ENCODE data around the gene DSCAM.

- no peak for TF ChIP-seq CTCF (IDR thresholded peaks at IDR 0.05)
- TF ChIP-seq POLR2A (IDR thresholded peaks at IDR 0.05) = no peak
These were observed 805.5 kb downstream of the DSCAM start for GRCh38 chr21:40041446-40041845.
